Measurements from ENCODE around the gene MCHR1. TPM values are rescaled to one million over a fixed set of nuclear protein-coding genes. Genes with fewer than 3 reads are reported as not detected.
"Not testable (repeated sequence)": the region's sequence is repeated elsewhere in the genome, so short reads cannot be mapped to it uniquely, and the experiment has no call there.

MCHR1 gene
- total and polyA plus RNA-seq, 8 donors = 0.23 to 0.26 TPM; not detected in 6

DNA sequence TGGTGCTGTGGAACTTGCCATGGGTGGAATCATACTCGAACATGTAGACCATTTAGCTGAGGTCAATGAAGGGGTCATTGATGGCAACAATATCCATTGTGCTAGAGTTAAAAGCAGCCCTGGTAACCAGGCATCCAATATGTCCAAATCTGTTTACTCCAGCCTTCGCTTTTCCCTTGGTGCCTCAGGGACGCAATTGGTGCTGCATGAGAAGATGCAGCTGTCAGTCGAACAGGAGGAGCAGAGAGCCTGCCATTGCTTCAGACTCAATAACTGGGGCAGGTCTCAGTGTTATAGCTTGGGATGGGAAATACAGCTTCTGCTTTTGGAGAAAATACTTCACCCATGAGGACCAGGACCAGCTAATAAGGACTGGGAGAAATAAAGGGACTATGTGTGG is 5.0 kb upstream of the MCHR1 start:
- 77 to 80% methylated on average over 4 of the region's 4 CpGs for WGBS, 2 donors
- ATAC-seq = no peak
- no peak for DNase-seq

GRCh38 chr22:40676166-40676565 is 3.1 kb upstream of the MCHR1 start:
- H3K9me3 ChIP-seq; DNase-seq; FAIRE-seq; H3K27ac ChIP-seq; ATAC-seq; H3K27me3 ChIP-seq; H3K4me3 ChIP-seq; H3K4me1 ChIP-seq; H3K36me3 ChIP-seq; intact Hi-C loops (cut with DNase I): not testable (repeated sequence)
- 89 to 95% methylated on average over 4 of the region's 4 CpGs for WGBS, 2 donors

More for the DNA sequence above, 5.0 kb upstream of the MCHR1 start:
- peaks cover 0 to 4% (median 0%) of the 10 kb centered on the region in 4 donors for H3K27me3 ChIP-seq
- H3K27ac ChIP-seq = no peak overlapping the region
- H3K36me3 ChIP-seq = no peaks in the 10 kb centered on the region
- no peak overlapping the region for H3K4me3 ChIP-seq
- no peak for FAIRE-seq
- intact Hi-C loops (cut with DNase I) = no loop called here
- H3K9me3 ChIP-seq = no peaks in the 10 kb centered on the region
- no peak for TF ChIP-seq CTCF (IDR thresholded peaks at IDR 0.05)
- no peaks in the 10 kb centered on the region for H3K4me1 ChIP-seq

DNA sequence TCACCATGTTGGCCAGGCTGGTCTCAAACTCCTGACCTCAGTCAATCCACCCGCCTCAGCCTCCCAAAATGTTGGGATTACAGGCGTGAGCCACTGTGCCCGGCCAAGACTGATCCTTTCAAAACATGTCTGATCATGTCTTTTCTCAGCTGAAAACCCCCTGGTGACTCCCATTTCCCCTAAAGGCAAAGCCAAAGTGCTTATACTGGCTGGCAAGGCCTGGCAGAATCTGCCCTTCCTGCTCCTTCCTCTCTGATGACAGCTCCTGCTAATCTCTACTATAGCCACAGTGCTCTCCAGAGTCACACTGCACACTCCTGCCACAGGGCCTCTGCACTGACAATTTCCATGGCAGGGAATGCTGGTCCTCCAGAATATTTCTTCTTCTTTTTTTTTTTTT is 2.6 kb upstream of the MCHR1 start:
- Histone ChIP-seq H3K4me3 (no peak overlapping the region), H3K27me3 (peaks cover 0 to 7% (median 0%) of the 10 kb centered on the region in 4 donors), H3K9me3 (no peaks in the 10 kb centered on the region), H3K27ac (no peak overlapping the region), H3K36me3 (no peaks in the 10 kb centered on the region), H3K4me1 (no peaks in the 10 kb centered on the region)
- DNase-seq (no peak), FAIRE-seq (no peak), ATAC-seq (no peak)
- intact Hi-C loops (cut with DNase I) = no loop called here
- 90 to 92% methylated on average over 3 of the region's 3 CpGs for WGBS, 2 donors
- TF ChIP-seq CTCF (IDR thresholded peaks at IDR 0.05) = no peak

- ATAC-seq (no peak), DNase-seq (no peak), FAIRE-seq (no peak)
- no peak for TF ChIP-seq CTCF (IDR thresholded peaks at IDR 0.05)
- no peak overlapping the region for H3K4me3 ChIP-seq
- H3K9me3 ChIP-seq = no peaks in the 10 kb centered on the region
- H3K36me3 ChIP-seq = no peaks in the 10 kb centered on the region
- H3K27me3 ChIP-seq = peaks cover 0 to 7% (median 0%) of the 10 kb centered on the region in 4 donors
- WGBS, 2 donors = 56 to 64% methylated on average over 14 of the region's 14 CpGs
- intact Hi-C loops (cut with DNase I) = no loop called here
- no peaks in the 10 kb centered on the region for H3K4me1 ChIP-seq
- H3K27ac ChIP-seq = no peak overlapping the region
These were observed 613 bp upstream of the MCHR1 start for GRCh38 chr22:40678493-40679248.

GRCh38 chr22:40679964-40680818 is 907 bp downstream of the MCHR1 start:
- WGBS, 2 donors = 42 to 54% methylated on average over 9 of the region's 9 CpGs
- ATAC-seq = no peak
- intact Hi-C loops (cut with DNase I) = loop anchor here in 1 of 3 donors (5.0 kb wide), 1 partner anchor 87 kb away; no protein-coding TSS in a partner anchor
- Histone ChIP-seq H3K36me3 (no peaks in the 10 kb centered on the region), H3K27ac (no peak overlapping the region), H3K4me1 (no peaks in the 10 kb centered on the region), H3K4me3 (no peak overlapping the region), H3K9me3 (no peaks in the 10 kb centered on the region), H3K27me3 (peaks cover 0 to 7% (median 0%) of the 10 kb centered on the region in 4 donors)
- no peak for FAIRE-seq
- DNase-seq = no peak
- no peak for TF ChIP-seq CTCF (IDR thresholded peaks at IDR 0.05)
